Endothelial cell of umbilical vein (primary cell): ENCODE results near the gene SLC8A1.

Experiments used
- CTCF ChIP-seq, 2 donors: IDR thresholded peaks; 1 replicate in 1 of 2; 2 replicates in 1 of 2; pipeline ENCODE4 v1.5.1; 2011; ENCODE audit warnings: low read length in 2 of 2, mild to moderate bottlenecking in 2 of 2, moderate library complexity in 2 of 2, control low read depth in 1 of 2, inconsistent platforms in 1 of 2, low read depth in 1 of 2; ENCODE audit not compliant: insufficient read depth in 1 of 2; ENCODE audit errors: extremely low read depth in 1 of 2
- EZH2 ChIP-seq: IDR thresholded peaks from 2 replicates; pipeline ENCODE4 v1.6.1; 2012; ENCODE audit warnings: borderline replicate concordance, low read depth, mild to moderate bottlenecking, moderate library complexity, low read length, inconsistent platforms; ENCODE audit not compliant: severe bottlenecking
- MAX ChIP-seq: IDR thresholded peaks from 2 replicates; pipeline ENCODE4 v1.6.1; 2011; ENCODE audit not compliant: insufficient read depth, insufficient read length
- MYC ChIP-seq: IDR thresholded peaks from one replicate; pipeline ENCODE4 v1.6.1; 2011; ENCODE audit warnings: mild to moderate bottlenecking, low read depth, low read length
- POLR2A ChIP-seq: IDR thresholded peaks from 2 replicates; pipeline ENCODE4 v1.6.1; 2012; ENCODE audit warnings: low read depth, mild to moderate bottlenecking, control low read depth, low read length
- POLR2AphosphoS5 ChIP-seq: IDR thresholded peaks from 2 replicates; pipeline ENCODE4 v1.6.1; 2012; ENCODE audit warnings: low read depth, mild to moderate bottlenecking, control low read depth, low read length, moderate library complexity; ENCODE audit not compliant: insufficient read depth

GRCh38 chr2:40261042-40261441 lies 190.8 kb downstream of the SLC8A1 start:
- TF ChIP-seq CTCF (IDR thresholded peaks at IDR 0.05; ENCODE audit: extremely low read depth in 1 of 2, insufficient read depth in 1 of 2, low read depth in 1 of 2, low read length in 2 of 2) (no peak), POLR2AphosphoS5 (no peak), POLR2A (no peak), EZH2 (no peak), MYC (no peak), MAX (no peak)
